Panc1 (cell line): ENCODE measurements around the gene NUDT2. TPM values are rescaled to one million over a fixed set of nuclear protein-coding genes. Genes with fewer than 3 reads are reported as not detected.

Experiments used
- ATAC-seq: fragments of 200-7000 bp; cut with Tn5 transposase; 2 replicates; pipeline ENCODE4 v1.9.1; 2020; ENCODE audit warnings: mild to moderate bottlenecking, moderate library complexity
- BruUV-seq: library from RNA; stranded (reverse); fragments of 400-500 nt; replicated peaks from 2 replicates; lab custom pipeline; 2021; lab: Mats Ljungman, UMichigan
- CTCF ChIA-PET: fragments of 300-600 bp; sonication (Branson Sonifier 250); formaldehyde crosslinking; loops from one replicate; lab custom pipeline; 2022; ENCODE audit warnings: antibody characterized with exemption; lab: Charles Lee
- POLR2A ChIA-PET: fragments of 300-600 bp; sonication (Branson Sonifier 250); formaldehyde crosslinking; loops from one replicate; lab custom pipeline; 2022; ENCODE audit warnings: antibody characterized with exemption; lab: Charles Lee
- DNase-seq: peaks from one replicate; pipeline ENCODE4 v3.0.0-alpha.2; 2010; ENCODE audit warnings: low read depth, low spot score
- H3K27ac ChIP-seq: 2 replicates; pipeline ENCODE4 v1.5.1; 2011; ENCODE audit warnings: mild to moderate bottlenecking, low read length, inconsistent platforms
- H3K27me3 ChIP-seq: fragments of 200-500 bp; sonication (Bioruptor generic); 2 replicates; pipeline ENCODE4 v1.6.0; 2014; ENCODE audit warnings: low read length, inconsistent platforms; ENCODE audit not compliant: control insufficient read depth, insufficient read depth
- H3K36me3 ChIP-seq: fragments of 200-500 bp; sonication (Bioruptor generic); 2 replicates; pipeline ENCODE4 v1.5.1; 2014; ENCODE audit warnings: inconsistent platforms, mild to moderate bottlenecking, low read length, moderate library complexity; ENCODE audit not compliant: control insufficient read depth, insufficient read depth
- H3K4me1 ChIP-seq: 2 replicates; pipeline ENCODE4 v1.5.1; 2011; ENCODE audit warnings: inconsistent platforms, mild to moderate bottlenecking, low read length, moderate library complexity; ENCODE audit not compliant: control insufficient read depth, insufficient read depth
- H3K4me3 ChIP-seq, 2 experiments: 2 replicates each; pipeline ENCODE4 v1.5.1; 2011 to 2012; ENCODE audit warnings: low read depth in 2 of 2, low read length in 2 of 2, mild to moderate bottlenecking in 2 of 2, inconsistent platforms in 1 of 2, moderate library complexity in 1 of 2
- H3K9me3 ChIP-seq: fragments of 200-500 bp; sonication (Bioruptor generic); 2 replicates; pipeline ENCODE4 v1.5.1; 2014; ENCODE audit warnings: low read depth, mild to moderate bottlenecking, inconsistent platforms, low read length, moderate library complexity; ENCODE audit not compliant: control insufficient read depth, insufficient read depth
- CTCF ChIP-seq: fragments of 450-650 bp; IDR thresholded peaks from 2 replicates; pipeline ENCODE4 v1.5.1; 2017; ENCODE audit warnings: mild to moderate bottlenecking
- POLR2AphosphoS5 ChIP-seq: IDR thresholded peaks from 2 replicates; pipeline ENCODE4 v1.6.1; 2012; ENCODE audit warnings: mild to moderate bottlenecking, low read depth, low read length, moderate library complexity
- REST ChIP-seq, 2 experiments: IDR thresholded peaks; 2 replicates each; pipeline ENCODE4 v1.6.1; 2011 to 2012; ENCODE audit warnings: low read depth in 2 of 2, control low read depth in 1 of 2, low read length in 1 of 2, mild to moderate bottlenecking in 1 of 2, moderate library complexity in 1 of 2; ENCODE audit not compliant: insufficient read depth in 1 of 2
- SIN3A ChIP-seq: IDR thresholded peaks from 2 replicates; pipeline ENCODE4 v1.6.1; 2012; ENCODE audit warnings: low read depth, mild to moderate bottlenecking, low read length, moderate library complexity, borderline replicate concordance; ENCODE audit not compliant: insufficient read depth
- TCF7L2 ChIP-seq: IDR thresholded peaks from 2 replicates; pipeline ENCODE4 v1.6.1; 2011; ENCODE audit warnings: mild to moderate bottlenecking, low read depth, low read length, inconsistent platforms
- in situ Hi-C: cut with HindIII; loops from 2 replicates; pipeline ENCODE4 v1.10.0; 2016; ENCODE audit warnings: low sequenced_read_pairs, low pct_unique_long_range_greater_than_20kb
- intact Hi-C: fragments of 100-400 bp; cut with micrococcal nuclease; formaldehyde crosslinking; loops from one replicate; pipeline ENCODE4 v1.10.0; 2022; ENCODE audit not compliant: unreplicated experiment
- total RNA-seq: library from RNA; stranded (reverse); gene quantifications from one replicate; pipeline ENCODE4 v1.2.1, GENCODE V29; 2021; ENCODE audit not compliant: unreplicated experiment

Gene NUDT2
- total RNA-seq, 1 experiment from 2014 or later = 36.2 TPM

GRCh38 chr9:34370970-34371880, 41.9 kb downstream of the NUDT2 start:
- Histone ChIP-seq H3K27ac (no peak overlapping the region), H3K4me1 (peaks cover 10% of the 10 kb centered on the region), H3K4me3 (no peak overlapping the region), H3K36me3 (no peaks in the 10 kb centered on the region), H3K9me3 (no peaks in the 10 kb centered on the region), H3K27me3 (no peaks in the 10 kb centered on the region)
- in situ Hi-C loops (no loop called here), intact Hi-C loops (no loop called here)
- ChIA-PET CTCF (no interaction called here), POLR2A (interaction anchor here (0.6 kb wide), 1 partner anchor 72 kb away, joined by 4 read pairs; no protein-coding TSS in a partner anchor)
- ATAC-seq (no peak), DNase-seq (no peak)
- no TSS peak for BruUV-seq
- TF ChIP-seq REST (IDR thresholded peaks at IDR 0.05; ENCODE audit: insufficient read depth in 1 of 2, low read depth in 2 of 2, low read length in 1 of 2) (0 out of 4 replicates have a peak, but pooled peaks of 1 of the 2 experiments have one; percentile 10), POLR2AphosphoS5 (no peak)

GRCh38 chr9:34371886-34372466, 42.6 kb downstream of the NUDT2 start:
- no TSS peak for BruUV-seq
- Histone ChIP-seq H3K27ac (no peak overlapping the region), H3K4me3 (no peak overlapping the region), H3K36me3 (no peaks in the 10 kb centered on the region), H3K9me3 (no peaks in the 10 kb centered on the region), H3K4me1 (peaks cover 10% of the 10 kb centered on the region), H3K27me3 (no peaks in the 10 kb centered on the region)
- intact Hi-C loops = no loop called here
- ATAC-seq = no peak
- CTCF ChIA-PET = no interaction called here
- in situ Hi-C loops = no loop called here
- no peak for TF ChIP-seq TCF7L2
- no peak for TF ChIP-seq POLR2AphosphoS5
- TF ChIP-seq CTCF = no peak
- TF ChIP-seq REST (IDR thresholded peaks at IDR 0.05; ENCODE audit: insufficient read depth in 1 of 2, low read depth in 2 of 2, low read length in 1 of 2) = no peak
- no peak for TF ChIP-seq SIN3A
- DNase-seq = no peak
- POLR2A ChIA-PET = no interaction called here
